Measurements from ENCODE around the gene ACTR2.

DNA sequence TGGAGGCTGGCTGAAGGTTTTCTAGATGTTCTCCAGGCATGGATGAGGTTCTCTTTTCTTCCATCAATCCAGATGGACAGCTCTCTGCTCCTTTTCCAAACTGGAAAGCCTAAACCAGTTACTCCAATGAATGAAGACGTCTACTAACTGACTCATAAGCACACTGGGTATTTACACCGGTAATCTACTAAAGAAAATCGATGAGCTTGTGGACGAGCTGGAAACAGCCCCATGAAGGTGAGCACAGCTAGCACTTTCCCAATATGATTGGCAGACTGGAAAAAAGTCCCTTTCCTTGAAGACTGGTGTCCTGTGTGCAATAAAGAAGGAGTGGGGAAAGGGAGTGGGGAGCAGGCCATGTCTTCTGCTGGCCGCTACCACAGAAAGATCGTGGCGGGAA is 84.0 kb downstream of the ACTR2 start:
- TF ChIP-seq CTCF (conservative IDR thresholded peaks at IDR 0.05; ENCODE audit: low read depth, low read length) (no peak), EZH2 (IDR thresholded peaks at IDR 0.05; ENCODE audit: borderline replicate concordance, low read depth, low read length, poor library complexity, severe bottlenecking) (no peak)
